GM12878 (cell line): ENCODE data around the gene FILIP1L. TPM values are rescaled to one million over a fixed set of nuclear protein-coding genes. Genes with fewer than 3 reads are reported as not detected.

Experiments
- ATAC-seq: fragments of 200-7000 bp; cut with Tn5 transposase; 3 replicates; pipeline ENCODE4 v1.9.1; 2020; ENCODE audit warnings: mild to moderate bottlenecking, moderate library complexity
- BruUV-seq: library from RNA; stranded (reverse); fragments of 400-500 nt; replicated peaks from 2 replicates; lab custom pipeline; 2021; lab: Mats Ljungman, UMichigan
- CTCF ChIA-PET: fragments of 300-600 bp; sonication (Branson Sonifier 250); formaldehyde crosslinking; extraction: SDS; loops from one replicate; lab custom pipeline; 2021; ENCODE audit warnings: inconsistent platforms; lab: Yijun Ruan, JAX
- POLR2A ChIA-PET: fragments of 350-600 bp; formaldehyde crosslinking; extraction: SDS; loops from one replicate; lab custom pipeline; 2021; ENCODE audit warnings: inconsistent platforms; lab: Charles Lee
- RAD21 ChIA-PET: fragments of 300-600 bp; sonication (Branson Sonifier 250); formaldehyde crosslinking; loops from one replicate; lab custom pipeline; 2023; ENCODE audit warnings: antibody characterized with exemption; ENCODE audit not compliant: unreplicated experiment; lab: Charles Lee
- SMC1A ChIA-PET: fragments of 300-600 bp; sonication (Branson Sonifier 250); formaldehyde crosslinking; loops from one replicate; lab custom pipeline; 2023; ENCODE audit not compliant: unreplicated experiment, uncharacterized antibody; lab: Charles Lee
- DNase-seq: peaks from one replicate; pipeline ENCODE4 v3.0.0-alpha.2; 2011; ENCODE audit warnings: low read depth, low spot score
- FAIRE-seq: peaks from 3 replicates; lab custom pipeline; 2011; peaks lifted over from hg19 to GRCh38; lab: Jason Lieb, UNC
- H2AFZ ChIP-seq: 2 replicates; pipeline ENCODE4 v1.6.0; 2011; ENCODE audit warnings: low read depth, low read length, control low read depth; ENCODE audit not compliant: control insufficient read depth
- H3K27ac ChIP-seq: 2 replicates; pipeline ENCODE4 v1.5.1; 2011; ENCODE audit warnings: control low read depth; ENCODE audit not compliant: control insufficient read depth, insufficient read depth
- H3K27me3 ChIP-seq, 2 experiments: replicated peaks in 1 of 2; 2 replicates each; pipeline versions ENCODE4 v1.6.0 to v1.6.1; 2011; ENCODE audit warnings: low read length in 1 of 2; ENCODE audit not compliant: control insufficient read depth in 2 of 2, insufficient read depth in 2 of 2
- H3K36me3 ChIP-seq, 2 experiments: 2 replicates each; pipeline ENCODE4 v1.5.1; 2011; ENCODE audit warnings: low read length in 1 of 2; ENCODE audit not compliant: control insufficient read depth in 2 of 2, insufficient read depth in 2 of 2
- H3K4me1 ChIP-seq: 2 replicates; pipeline ENCODE4 v1.6.1; 2011; ENCODE audit warnings: mild to moderate bottlenecking, low read length, moderate library complexity, mixed read lengths; ENCODE audit not compliant: control insufficient read depth, insufficient read depth
- H3K4me2 ChIP-seq: 2 replicates; pipeline ENCODE4 v1.6.0; 2011; ENCODE audit warnings: control low read depth; ENCODE audit not compliant: control insufficient read depth, insufficient read depth
- H3K4me3 ChIP-seq: fragments of 200-600 bp; sonication (generic); 2 replicates; pipeline ENCODE4 v1.5.1; 2016
- H3K79me2 ChIP-seq: 2 replicates; pipeline ENCODE4 v1.6.0; 2011; ENCODE audit warnings: low read length; ENCODE audit not compliant: control insufficient read depth, insufficient read depth
- H3K9ac ChIP-seq: 2 replicates; pipeline ENCODE4 v1.8.0; 2011; ENCODE audit warnings: low read length, control low read depth, mixed read lengths; ENCODE audit not compliant: control insufficient read depth, insufficient read depth
- H3K9me3 ChIP-seq: replicated peaks from 3 replicates; pipeline ENCODE4 v1.5.1; 2011; ENCODE audit warnings: mild to moderate bottlenecking, low read length; ENCODE audit not compliant: control insufficient read depth, insufficient read depth
- H4K20me1 ChIP-seq: 2 replicates; pipeline ENCODE4 v1.6.0; 2011; ENCODE audit not compliant: control insufficient read depth, insufficient read depth
- BCLAF1 ChIP-seq: fragments of 450-650 bp; IDR thresholded peaks from 2 replicates; pipeline ENCODE4 v1.6.1; 2017; ENCODE audit warnings: antibody characterized with exemption, mild to moderate bottlenecking, moderate library complexity
- CBX3 ChIP-seq: fragments of 200-600 bp; sonication (generic); IDR thresholded peaks from 2 replicates; pipeline ENCODE4 v1.6.1; 2016; ENCODE audit warnings: low read depth, borderline replicate concordance
- CREB1 ChIP-seq: IDR thresholded peaks from 2 replicates; pipeline ENCODE4 v1.6.1; 2012; ENCODE audit warnings: low read depth, mild to moderate bottlenecking, inconsistent platforms
- ELK1 ChIP-seq: IDR thresholded peaks from 2 replicates; pipeline ENCODE4 v1.6.1; 2012; ENCODE audit warnings: low read depth, low read length, improper control_type of control experiment
- ESRRA ChIP-seq: IDR thresholded peaks from 2 replicates; pipeline ENCODE4 v1.6.1; 2012; ENCODE audit warnings: mild to moderate bottlenecking, low read length, improper control_type of control experiment
- NFXL1 ChIP-seq: fragments of 450-650 bp; IDR thresholded peaks from 2 replicates; pipeline ENCODE4 v1.6.1; 2017; ENCODE audit warnings: antibody characterized with exemption, mild to moderate bottlenecking, borderline replicate concordance
- NR2C2 ChIP-seq: IDR thresholded peaks from 2 replicates; pipeline ENCODE4 v1.6.1; 2011; ENCODE audit warnings: borderline replicate concordance, low read depth; ENCODE audit not compliant: control insufficient read depth, insufficient read length
- POU2F2 ChIP-seq: IDR thresholded peaks from 3 replicates; pipeline ENCODE4 v1.6.1; 2011; ENCODE audit warnings: low read depth, mild to moderate bottlenecking, low read length, borderline replicate concordance
- RBBP5 ChIP-seq: fragments of 200-600 bp; sonication (generic); conservative IDR thresholded peaks from 2 replicates; pipeline ENCODE4 v1.6.1; 2016
- RUNX3 ChIP-seq: IDR thresholded peaks from 2 replicates; pipeline ENCODE4 v1.6.1; 2012; ENCODE audit warnings: low read length, inconsistent platforms
- SMARCA5 ChIP-seq: fragments of 450-650 bp; IDR thresholded peaks from 2 replicates; pipeline ENCODE4 v1.6.1; 2017; ENCODE audit warnings: mild to moderate bottlenecking
- STAT1 ChIP-seq: fragments of 450-650 bp; conservative IDR thresholded peaks from 2 replicates; pipeline ENCODE4 v1.6.1; 2014; ENCODE audit warnings: antibody characterized with exemption, mild to moderate bottlenecking
- SUZ12 ChIP-seq: fragments of 200-600 bp; sonication (generic); IDR thresholded peaks from one replicate; pipeline ENCODE4 v1.6.1; 2018; ENCODE audit warnings: antibody characterized with exemption, mild to moderate bottlenecking; ENCODE audit not compliant: unreplicated experiment
- WRNIP1 ChIP-seq: IDR thresholded peaks from 2 replicates; pipeline ENCODE4 v1.6.1; 2011; ENCODE audit warnings: low read depth, low read length, improper control_type of control experiment, borderline replicate concordance
- ZBED1 ChIP-seq: IDR thresholded peaks from 2 replicates; pipeline ENCODE4 v1.6.1; 2016; ENCODE audit warnings: borderline replicate concordance
- ZSCAN29 ChIP-seq: fragments of 450-650 bp; IDR thresholded peaks from 2 replicates; pipeline ENCODE4 v1.6.1; 2017; ENCODE audit warnings: mild to moderate bottlenecking, moderate library complexity
- WGBS: methylation state at CpG from one replicate; pipeline ENCODE4 v1.1.6; 2016; ENCODE audit warnings: low lambda C conversion rate; ENCODE audit not compliant: insufficient replicate concordance, insufficient coverage; ENCODE audit errors: missing lambda C conversion rate; 5-methylcytosine and 5-hydroxymethylcytosine counted together
- in situ Hi-C: fragments of 300-500 bp; cut with MboI; formaldehyde crosslinking; loops from 9 replicates; pipeline ENCODE4 v1.14.3; 2018; ENCODE audit warnings: mixed read lengths
- intact Hi-C: fragments of 100-400 bp; cut with micrococcal nuclease; formaldehyde crosslinking; loops from one replicate; pipeline ENCODE4 v1.14.2; 2022; ENCODE audit not compliant: unreplicated experiment
- polyA plus RNA-seq, 11 experiments: library from polyadenylated mRNA; depleted of rRNA in 4 of 11; unstranded in 6 of 11; stranded (reverse) in 5 of 11; fragments of >200 nt; fragmentation: Nextera tagmentation in 4 of 11; fragmentation: Illumina TruSeq in 1 of 11; extraction: Ambion mirVana in 4 of 11; extraction: Trizol in 1 of 11; gene quantifications; 1 replicate in 1 of 11; 2 replicates in 10 of 11; pipeline versions ENCODE4 v1.2.1 to v1.2.3, GENCODE V29; 2011 to 2016; ENCODE audit warnings: inconsistent platforms in 2 of 11, missing spikeins in 2 of 11, low read depth in 1 of 11
- total RNA-seq, 4 experiments: library from RNA; depleted of rRNA in 3 of 4; stranded (reverse); fragments of >200 nt in 3 of 4; fragmentation: Illumina TruSeq in 1 of 4; extraction: Trizol in 1 of 4; gene quantifications; 2 replicates each; pipeline versions ENCODE4 v1.2.1 to v1.2.3, GENCODE V29; 2013 to 2021
- TF ChIP-seq, protein P1 (sequence below): fragments of 450-650 bp; formaldehyde crosslinking; IDR thresholded peaks from 2 replicates; pipeline ENCODE4 v1.5.0; 2022; ENCODE audit warnings: mild to moderate bottlenecking, missing genetic modification characterization

The FILIP1L gene
- total and polyA plus RNA-seq, 10 of the 15 experiments (the other 5 are each of a cell fraction or from before 2014, with no cell fraction given), result 0.24 to 6.1 (median 3.5) TPM

DNA sequence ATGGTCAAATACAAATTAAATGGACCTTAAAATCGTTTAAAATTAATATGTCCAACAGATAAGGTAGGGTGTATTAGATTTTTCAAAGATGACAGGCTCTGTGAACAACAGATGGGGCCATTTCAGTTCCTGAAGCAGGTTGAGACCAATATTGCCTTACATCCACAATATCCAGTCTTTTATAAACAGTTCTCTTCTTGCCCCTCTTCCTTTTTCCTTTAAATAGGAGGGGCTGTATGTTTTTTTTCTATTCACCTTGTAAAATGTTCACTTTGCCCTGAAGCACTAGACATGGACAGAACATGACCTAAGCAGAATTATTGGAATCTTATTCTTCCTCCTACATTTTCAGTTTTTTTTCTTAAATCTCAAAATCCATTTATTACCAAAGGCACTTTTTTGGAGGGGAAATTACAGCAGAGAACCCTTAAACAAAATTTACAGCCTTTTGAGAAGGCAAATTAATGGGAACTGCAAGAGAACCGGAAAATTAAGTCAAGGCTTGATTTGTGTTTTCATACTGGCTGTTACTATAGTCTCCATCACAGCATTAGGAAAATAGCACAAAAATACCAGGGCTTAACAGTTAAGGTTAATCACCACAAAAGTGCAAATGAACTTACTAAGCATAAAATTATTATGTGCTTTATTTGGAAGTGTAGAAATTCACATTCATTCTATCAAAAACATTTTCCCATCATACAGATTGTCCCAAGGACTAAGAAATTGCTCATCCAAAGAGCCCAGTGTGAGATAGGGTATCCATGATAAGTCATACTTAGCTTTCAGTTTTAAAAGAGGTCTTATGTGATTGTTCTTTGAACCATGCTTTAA is 240.8 kb downstream of the FILIP1L start:
- Histone ChIP-seq H3K27ac (peak overlapping the region; percentile 37; the same call in 1 of the 2 replicates), H2AFZ (no peak overlapping the region), H3K79me2 (peaks cover 16% of the 10 kb centered on the region), H3K4me2 (peak overlapping the region; percentile 35), H3K27me3 (no peaks in the 10 kb centered on the region), H3K4me1 (peaks cover 21% of the 10 kb centered on the region; the same call in 1 of the 2 replicates), H4K20me1 (no peaks in the 10 kb centered on the region), H3K4me3 (no peak overlapping the region; the same call in 1 of the 2 replicates), H3K9me3 (no peaks in the 10 kb centered on the region), H3K9ac (no peak overlapping the region), H3K36me3 (no peaks in the 10 kb centered on the region)
- ATAC-seq (peak; percentile 11), FAIRE-seq (no peak), DNase-seq (no peak)
- TF ChIP-seq RBBP5 (no peak), WRNIP1 (no peak), ZBED1 (no peak), SUZ12 (no peak), NFXL1 (no peak), CREB1 (no peak), NR2C2 (no peak), ELK1 (no peak), RUNX3 (no peak), ZSCAN29 (no peak), CBX3 (no peak), SMARCA5 (no peak), POU2F2 (no peak), ESRRA (no peak), BCLAF1 (no peak), STAT1 (no peak)
- TF ChIP-seq, protein P1, sequence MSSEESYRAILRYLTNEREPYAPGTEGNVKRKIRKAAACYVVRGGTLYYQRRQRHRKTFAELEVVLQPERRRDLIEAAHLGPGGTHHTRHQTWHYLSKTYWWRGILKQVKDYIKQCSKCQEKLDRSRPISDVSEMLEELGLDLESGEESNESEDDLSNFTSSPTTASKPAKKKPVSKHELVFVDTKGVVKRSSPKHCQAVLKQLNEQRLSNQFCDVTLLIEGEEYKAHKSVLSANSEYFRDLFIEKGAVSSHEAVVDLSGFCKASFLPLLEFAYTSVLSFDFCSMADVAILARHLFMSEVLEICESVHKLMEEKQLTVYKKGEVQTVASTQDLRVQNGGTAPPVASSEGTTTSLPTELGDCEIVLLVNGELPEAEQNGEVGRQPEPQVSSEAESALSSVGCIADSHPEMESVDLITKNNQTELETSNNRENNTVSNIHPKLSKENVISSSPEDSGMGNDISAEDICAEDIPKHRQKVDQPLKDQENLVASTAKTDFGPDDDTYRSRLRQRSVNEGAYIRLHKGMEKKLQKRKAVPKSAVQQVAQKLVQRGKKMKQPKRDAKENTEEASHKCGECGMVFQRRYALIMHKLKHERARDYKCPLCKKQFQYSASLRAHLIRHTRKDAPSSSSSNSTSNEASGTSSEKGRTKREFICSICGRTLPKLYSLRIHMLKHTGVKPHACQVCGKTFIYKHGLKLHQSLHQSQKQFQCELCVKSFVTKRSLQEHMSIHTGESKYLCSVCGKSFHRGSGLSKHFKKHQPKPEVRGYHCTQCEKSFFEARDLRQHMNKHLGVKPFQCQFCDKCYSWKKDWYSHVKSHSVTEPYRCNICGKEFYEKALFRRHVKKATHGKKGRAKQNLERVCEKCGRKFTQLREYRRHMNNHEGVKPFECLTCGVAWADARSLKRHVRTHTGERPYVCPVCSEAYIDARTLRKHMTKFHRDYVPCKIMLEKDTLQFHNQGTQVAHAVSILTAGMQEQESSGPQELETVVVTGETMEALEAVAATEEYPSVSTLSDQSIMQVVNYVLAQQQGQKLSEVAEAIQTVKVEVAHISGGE (CRISPR knock-in tag), result no peak
- ChIA-PET SMC1A (interaction anchor here (1.5 kb wide), 1 partner anchor 23 kb away, joined by 4 read pairs; no protein-coding TSS in a partner anchor), CTCF (interaction anchor here (0.5 to 1.6 kb wide), 4 partner anchors 10 to 389 kb away, joined by 3 read pairs; no protein-coding TSS in a partner anchor), RAD21 (interaction anchor here (0.9 to 1.4 kb wide), 2 partner anchors 29 to 64 kb away, joined by 3 to 4 read pairs; no protein-coding TSS in a partner anchor), POLR2A (interaction anchor here (1.5 kb wide), 1 partner anchor 22 kb away, joined by 3 read pairs; no protein-coding TSS in a partner anchor)
- WGBS, result 41% methylated on average over 2 of the region's 2 CpGs
- intact Hi-C loops, result loop anchor here (2.0 kb wide), 1 partner anchor 173 kb away; no protein-coding TSS in a partner anchor
- no TSS peak for BruUV-seq
- in situ Hi-C loops, result no loop called here
